Amniotic epithelial cell (primary cell): ENCODE measurements around the gene GPR37L1.
A peak's percentile ranks its signal among the peaks of the same experiment; 100 is the strongest.

ENCODE experiments used
- DNase-seq: peaks from one replicate; pipeline ENCODE4 v3.0.0-alpha.2; 2010; ENCODE audit warnings: low read depth

GPR37L1 gene, protein sequence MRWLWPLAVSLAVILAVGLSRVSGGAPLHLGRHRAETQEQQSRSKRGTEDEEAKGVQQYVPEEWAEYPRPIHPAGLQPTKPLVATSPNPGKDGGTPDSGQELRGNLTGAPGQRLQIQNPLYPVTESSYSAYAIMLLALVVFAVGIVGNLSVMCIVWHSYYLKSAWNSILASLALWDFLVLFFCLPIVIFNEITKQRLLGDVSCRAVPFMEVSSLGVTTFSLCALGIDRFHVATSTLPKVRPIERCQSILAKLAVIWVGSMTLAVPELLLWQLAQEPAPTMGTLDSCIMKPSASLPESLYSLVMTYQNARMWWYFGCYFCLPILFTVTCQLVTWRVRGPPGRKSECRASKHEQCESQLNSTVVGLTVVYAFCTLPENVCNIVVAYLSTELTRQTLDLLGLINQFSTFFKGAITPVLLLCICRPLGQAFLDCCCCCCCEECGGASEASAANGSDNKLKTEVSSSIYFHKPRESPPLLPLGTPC

GRCh38 chr1:202122639-202123335 is at the start of gene GPR37L1:
GPR37L1 (plus strand) TSS chr1:202122917; CDS start chr1:202122964, 47 bp downstream.
- peak; percentile 68 for DNase-seq

DNA sequence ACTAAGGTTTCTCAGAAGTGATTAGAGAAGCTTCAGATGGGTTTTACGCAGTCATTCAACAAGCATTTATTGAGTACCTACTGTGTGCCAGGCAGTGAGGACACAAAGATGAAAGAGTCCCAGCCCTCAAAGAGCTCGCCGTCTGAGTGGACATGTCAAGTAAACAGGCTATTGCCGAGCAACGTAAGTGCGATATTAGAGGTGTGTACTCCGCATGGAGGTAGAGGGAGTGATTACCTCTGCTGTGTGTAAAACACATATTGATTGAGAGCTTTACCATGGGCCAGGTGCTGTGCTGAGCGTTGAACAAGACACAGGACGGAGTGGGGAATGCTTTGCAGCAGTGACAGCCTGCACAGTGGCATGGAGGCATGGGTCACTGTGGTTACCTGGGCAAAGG is 49.5 kb upstream of the GPR37L1 start:
- no peak for DNase-seq

- no peak for DNase-seq
Measured at GRCh38 chr1:202074985-202075384, 47.7 kb upstream of the GPR37L1 start.

DNA sequence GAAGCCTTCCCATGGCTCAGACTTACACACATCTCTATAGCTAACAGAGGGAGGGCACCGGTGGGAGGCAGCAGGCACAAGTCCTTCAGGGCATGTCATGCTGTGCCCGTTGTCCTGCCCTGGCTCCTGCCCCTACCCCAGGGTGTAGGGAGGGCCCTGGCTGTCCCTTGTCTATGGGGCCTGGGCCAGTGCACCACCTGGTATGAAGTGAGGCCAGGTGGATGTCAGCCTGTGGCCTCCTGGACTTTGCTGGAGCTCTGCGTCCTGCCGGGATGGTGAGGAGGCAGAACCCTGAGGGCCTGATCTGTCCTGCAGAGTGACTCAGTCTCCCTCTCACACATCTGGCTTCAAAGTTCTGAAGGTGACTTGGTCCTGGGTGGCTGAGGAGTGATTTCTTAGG is 47.3 kb upstream of the GPR37L1 start:
- no peak for DNase-seq

DNA sequence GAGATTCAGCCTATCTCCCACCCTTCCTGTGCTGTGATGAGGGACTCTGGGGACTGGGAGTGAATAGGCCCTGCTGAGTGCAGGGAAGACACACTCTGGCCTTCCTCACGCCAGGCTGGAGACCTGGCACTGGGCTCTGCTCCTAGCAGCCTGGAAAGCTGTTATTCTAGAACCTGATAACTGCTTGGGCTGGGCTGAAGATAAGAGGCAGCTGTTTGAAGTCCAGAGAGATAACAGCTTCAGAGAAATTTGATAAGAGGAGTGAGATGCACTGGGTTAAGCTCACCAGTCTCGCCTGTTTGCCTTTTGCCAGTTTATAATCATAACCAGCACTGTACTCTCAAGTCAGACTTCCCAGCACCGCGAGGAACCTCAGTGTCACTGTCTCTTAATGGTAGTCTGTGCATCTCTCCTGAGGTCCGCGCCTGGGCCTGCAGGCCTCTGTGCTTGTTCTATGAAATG is 46.6 kb upstream of the GPR37L1 start:
- DNase-seq: peak; percentile 64

DNA sequence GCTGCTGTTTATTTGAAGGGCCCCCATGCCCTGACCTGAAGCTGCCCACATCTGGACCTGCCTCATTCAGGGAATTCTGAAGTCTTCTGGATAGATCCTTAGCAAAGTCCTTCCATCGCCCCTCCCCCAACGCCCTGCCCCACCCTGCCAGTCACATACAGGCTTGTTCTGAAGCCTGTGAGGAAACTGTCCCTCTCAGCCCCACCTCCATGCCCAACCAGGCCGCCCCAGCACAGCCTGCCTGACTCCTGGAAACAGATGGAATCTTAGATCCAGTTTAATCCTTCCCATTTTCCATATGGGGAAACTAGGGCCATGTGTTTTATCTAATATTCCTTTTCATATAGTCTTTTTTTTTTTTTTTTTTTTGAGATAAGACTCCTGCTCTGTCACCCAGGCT is 44.5 kb upstream of the GPR37L1 start:
- peak; percentile 24 for DNase-seq

- no peak for DNase-seq
Measured at GRCh38 chr1:202081992-202082391, 40.7 kb upstream of the GPR37L1 start.

DNA sequence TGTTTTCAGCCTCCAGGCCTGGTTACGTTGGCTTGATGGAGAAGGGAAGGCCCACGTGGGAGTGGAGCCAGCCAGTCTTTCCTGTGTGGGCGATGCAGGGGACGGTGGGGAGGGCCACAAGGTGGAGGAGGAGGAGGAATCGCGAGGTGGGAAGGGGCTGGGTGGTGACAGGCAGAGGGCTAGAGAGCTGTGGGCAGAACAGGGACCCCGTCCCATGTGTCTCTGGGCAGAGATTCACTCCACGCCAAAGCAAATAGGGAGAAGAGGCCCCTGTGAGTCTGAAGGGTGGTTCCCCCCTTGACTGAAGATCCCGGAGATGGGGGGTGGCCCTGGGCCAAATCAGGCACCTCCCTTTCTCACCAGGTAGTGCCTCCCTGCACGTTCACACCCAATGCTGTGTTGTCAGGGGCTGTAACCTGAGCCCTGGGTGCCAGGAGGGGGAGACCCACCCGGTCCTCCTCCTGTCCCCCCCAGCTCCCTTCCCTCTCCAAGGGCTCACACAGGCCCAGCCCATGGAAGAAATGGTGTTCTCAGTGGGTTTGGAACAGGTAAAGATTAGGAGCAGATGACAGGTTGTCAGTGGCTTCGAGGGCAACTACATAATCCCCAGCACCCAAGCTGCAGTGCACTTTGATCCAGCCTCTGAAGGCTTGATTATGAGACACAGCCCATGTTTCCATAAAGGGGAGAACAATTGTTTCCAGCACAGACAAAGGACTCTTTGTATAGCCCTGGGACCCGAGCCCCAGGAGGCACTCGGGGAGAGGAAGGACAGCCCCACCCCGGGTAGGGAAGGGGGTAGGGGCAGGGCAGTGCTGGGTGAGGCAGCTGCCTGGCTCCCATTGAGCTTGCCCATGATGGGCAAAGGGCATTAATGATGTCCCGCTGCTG is 37.7 kb upstream of the GPR37L1 start:
- DNase-seq: no peak

GRCh38 chr1:202085682-202086373 is 36.9 kb upstream of the GPR37L1 start:
- DNase-seq: peak; percentile 31

GRCh38 chr1:202086579-202087350 is 36.0 kb upstream of the GPR37L1 start:
- DNase-seq: no peak

DNA sequence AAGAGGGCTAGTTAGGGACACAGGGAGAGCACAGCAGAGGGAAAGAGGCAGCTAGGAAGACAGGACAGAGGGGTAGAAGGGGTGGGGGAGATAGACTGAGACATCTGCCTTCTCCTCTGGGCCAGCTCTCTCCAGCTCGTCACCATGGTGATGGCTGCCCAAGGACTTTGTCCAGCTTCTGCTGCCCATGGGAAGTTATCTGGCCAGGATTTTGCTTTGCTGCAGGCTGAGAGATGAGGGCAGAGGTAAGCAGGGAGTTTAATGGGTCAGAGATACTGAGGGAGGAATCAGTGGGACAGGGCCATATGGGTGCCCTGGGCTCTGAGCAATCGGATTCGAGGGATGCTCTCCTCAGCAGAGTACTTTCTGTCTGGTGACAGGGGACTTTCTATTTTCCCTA is 34.5 kb upstream of the GPR37L1 start:
- DNase-seq: no peak

DNA sequence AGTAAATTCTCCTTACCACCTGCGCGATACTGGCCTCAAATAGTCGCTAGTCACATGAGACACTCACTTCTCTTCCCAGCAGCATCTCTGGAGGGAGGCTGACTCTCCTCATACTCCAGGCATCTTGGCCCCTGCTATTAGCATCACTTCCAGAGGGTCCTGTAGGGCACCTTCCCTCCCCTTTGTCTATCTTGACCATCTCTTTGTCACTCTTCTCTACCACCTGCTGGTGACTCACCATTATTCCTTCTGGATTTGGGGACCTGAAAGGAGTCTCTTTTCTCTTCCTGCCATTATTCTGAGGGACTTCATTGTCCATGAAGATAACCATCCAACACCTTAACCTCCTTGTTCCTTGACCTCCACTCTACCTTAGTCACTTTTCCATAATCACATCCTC is 31.7 kb upstream of the GPR37L1 start:
- DNase-seq: no peak

- no peak for DNase-seq
Measured at GRCh38 chr1:202093858-202094257, 28.9 kb upstream of the GPR37L1 start.

- no peak for DNase-seq
Measured at GRCh38 chr1:202101184-202101583, 21.5 kb upstream of the GPR37L1 start.

DNA sequence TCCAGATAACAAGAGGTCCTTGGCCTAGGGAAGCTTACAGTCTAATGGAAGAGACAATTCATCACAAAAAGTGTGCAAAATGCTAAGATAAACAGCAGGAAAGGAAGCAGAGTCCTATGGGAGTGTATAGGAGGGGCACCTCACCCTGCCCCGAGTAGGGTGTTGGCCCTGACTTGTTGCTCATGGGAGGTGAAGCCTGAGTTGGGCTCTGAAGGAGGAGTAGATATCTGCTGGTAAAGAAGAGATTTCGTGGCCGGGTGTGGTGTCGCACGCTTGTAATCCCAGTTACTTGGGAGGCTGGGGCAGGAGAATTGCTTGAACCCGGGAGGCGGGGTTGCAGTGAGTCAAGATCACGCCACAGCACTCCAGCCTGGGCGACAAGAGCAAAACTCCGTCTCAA is 18.6 kb upstream of the GPR37L1 start:
- DNase-seq: no peak

GRCh38 chr1:202105571-202106339 is 17.0 kb upstream of the GPR37L1 start:
- peak; percentile 57 for DNase-seq

GRCh38 chr1:202106340-202107254 is 16.1 kb upstream of the GPR37L1 start:
- DNase-seq: no peak

DNA sequence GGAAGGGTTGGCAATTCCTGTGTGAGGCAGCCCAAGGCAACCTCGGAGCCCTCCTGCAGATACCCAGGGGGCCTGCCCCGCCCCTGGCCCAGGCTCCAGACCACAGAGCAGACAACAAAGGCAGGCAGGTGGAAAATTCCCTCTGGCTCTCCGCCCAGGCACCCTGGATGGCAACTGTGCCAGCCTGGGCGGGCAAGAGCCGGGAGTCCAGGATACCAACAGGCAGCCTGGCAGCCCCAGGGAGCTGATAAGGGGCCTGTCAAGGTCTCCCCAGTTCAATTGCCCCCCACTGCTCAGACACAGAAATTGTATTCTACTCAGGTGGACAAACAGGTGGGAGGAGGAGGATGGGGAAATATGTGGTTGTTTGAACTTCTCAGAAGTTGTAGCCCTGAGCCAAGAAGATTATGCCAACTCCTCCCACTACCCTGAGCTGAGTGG is 15.4 kb upstream of the GPR37L1 start:
- no peak for DNase-seq
